ENCODE results near the gene NCBP2L.
"Not testable (repeated sequence)": the region's sequence is repeated elsewhere in the genome, so short reads cannot be mapped to it uniquely, and the experiment has no call there.

The NCBP2L gene

DNA sequence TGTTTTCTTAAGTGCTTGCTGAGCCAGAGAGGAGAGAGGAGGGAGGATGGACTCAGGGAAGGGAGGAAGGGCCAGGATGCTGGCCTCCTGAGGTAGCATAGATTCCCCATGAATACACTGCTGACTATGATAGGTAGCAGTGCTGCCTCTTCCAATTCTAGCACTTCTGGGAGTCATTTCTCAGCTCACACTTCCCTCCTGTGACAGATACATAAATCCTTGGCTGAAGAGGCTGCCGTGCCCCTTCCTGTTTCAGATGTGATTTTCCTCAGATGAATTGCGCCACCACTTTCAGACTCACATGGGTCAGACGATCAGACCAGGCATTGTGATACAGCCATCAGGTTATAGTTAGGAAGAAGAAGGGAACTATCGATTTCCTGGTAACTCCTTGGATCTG, 24.3 kb upstream of the NCBP2L start:
- no peak for DNase-seq

- DNase-seq = no peak
Observed at GRCh38 chrX:107755721-107756120, 21.8 kb upstream of the NCBP2L start.

DNA sequence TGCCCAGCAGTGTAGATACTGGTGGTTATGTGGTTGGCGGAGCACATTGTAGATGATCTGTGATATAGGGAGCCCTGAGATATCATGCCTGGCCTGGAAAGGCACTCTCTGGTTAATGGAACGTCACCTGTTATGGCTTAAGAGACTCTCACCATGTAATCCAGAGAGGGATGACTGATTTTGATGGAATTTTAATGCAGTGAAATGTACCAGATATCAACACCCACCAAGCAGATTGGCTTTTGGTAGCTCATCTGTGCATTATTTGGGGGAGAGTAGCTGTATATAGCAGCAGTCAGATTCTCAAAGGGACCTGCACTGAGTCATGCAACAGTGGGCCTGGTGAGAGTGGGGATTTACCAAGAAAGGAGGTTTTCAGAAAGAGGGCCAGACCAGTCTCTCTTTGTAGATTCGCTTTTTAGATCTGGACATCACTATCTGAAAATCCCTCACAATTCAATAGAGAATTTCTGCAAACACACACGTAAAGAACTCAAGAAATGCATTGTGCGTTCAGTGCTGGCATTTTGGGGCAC, 19.2 kb upstream of the NCBP2L start:
- no peak for DNase-seq

GRCh38 chrX:107760304-107761077, 17.0 kb upstream of the NCBP2L start:
- DNase-seq = no peak

DNA sequence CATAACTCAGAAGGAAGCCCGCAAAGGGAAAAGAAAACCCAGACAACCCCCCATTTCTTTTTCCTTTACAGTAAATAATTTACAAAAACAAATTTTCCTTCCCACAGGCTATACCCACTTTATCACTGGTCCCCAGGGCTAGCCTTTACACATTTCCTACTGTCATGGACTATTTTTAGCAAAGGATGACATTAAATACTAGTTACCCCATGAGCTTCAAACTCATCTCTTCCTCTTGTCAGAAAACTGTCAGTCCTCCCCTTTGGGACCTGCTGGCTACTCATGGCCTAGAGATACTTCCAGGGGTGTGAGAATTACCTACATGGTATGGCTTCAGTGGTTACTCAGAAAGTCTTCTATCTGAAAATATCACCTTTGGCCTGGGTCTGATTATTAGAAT, 13.9 kb upstream of the NCBP2L start:
- DNase-seq = no peak

DNA sequence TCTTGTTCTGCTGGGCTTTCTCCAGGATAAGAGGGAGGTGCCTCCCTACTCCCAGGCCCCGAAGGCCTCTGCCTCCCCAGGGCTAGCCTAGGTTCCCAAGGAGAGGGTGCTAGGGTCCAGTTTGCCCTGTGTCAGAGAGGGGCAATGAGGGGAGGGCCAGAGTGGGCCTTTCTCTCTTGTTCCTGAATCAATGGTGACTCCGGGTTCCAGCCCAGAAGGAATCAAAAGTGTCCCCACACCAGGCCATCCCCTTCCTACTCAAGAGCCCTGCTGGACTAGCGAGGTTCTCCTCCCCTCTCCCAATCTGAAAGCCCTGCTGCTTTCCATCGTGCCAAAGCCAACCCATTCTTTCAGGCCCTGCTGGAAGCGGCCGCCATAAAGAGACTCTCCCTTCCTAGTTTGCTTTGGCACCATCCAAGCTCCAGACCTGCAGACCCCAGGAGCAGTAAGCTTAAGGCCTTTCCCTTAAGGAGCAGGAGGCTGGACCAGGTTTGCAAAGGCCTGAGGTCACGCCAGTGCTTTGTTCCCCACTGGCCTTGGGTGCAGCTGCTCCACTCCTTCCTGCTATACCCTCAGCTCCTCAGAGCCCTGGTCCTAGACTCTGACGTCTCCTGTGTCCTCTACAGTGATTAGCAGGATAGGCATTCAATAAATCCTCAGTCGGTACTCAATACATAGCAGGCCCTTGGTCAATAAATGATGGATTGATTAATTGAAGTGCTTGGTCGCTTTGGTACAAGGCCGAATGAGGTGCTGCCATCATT, 12.5 kb upstream of the NCBP2L start:
- DNase-seq = no peak

- no peak for DNase-seq
Observed at GRCh38 chrX:107766470-107767150, 10.9 kb upstream of the NCBP2L start.

- no peak for DNase-seq
Observed at GRCh38 chrX:107768051-107768450, 9.5 kb upstream of the NCBP2L start.

GRCh38 chrX:107769581-107770317, 7.8 kb upstream of the NCBP2L start:
- no peak for DNase-seq

- no peak for DNase-seq
Observed at GRCh38 chrX:107773206-107773605, 4.3 kb upstream of the NCBP2L start.

- DNase-seq = no peak
Observed at GRCh38 chrX:107773906-107774435, 3.6 kb upstream of the NCBP2L start.

DNA sequence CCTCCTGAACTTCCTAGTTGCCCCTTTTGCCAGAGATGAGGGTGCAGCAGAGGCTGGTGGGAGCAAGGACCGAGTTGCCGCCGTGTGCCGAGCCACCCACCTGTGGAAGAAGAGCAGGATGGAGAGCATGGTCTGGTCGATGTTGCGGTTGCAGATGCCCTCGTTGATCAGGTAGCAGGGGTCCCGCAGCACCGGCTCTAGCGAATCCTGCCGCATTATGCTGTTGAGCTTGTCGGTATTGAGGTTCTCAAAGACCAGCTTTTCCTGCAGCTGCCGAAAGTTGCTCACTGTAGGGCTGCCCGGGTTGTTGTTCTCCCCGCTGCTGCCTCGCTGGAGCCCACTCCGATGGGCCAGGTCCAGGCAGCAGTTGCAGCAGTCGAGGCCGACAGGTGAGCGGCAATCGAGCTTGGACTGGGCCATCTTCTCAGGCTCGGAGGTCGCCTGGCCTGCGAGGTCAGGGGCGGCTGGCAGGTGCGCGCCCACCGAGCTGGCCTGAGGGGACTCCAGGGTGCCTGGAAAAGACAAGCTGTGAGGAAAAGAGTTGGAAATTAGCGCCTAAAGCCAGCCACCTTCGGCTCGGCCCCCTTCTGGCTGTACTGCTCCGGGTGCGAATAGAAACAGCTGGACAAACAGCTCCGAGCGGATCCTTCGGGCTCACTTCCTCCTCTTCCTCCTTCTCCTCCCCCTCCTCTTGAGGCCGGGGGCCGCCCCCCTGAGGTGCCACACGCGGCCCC, 2.4 kb upstream of the NCBP2L start:
- DNase-seq = no peak

DNA sequence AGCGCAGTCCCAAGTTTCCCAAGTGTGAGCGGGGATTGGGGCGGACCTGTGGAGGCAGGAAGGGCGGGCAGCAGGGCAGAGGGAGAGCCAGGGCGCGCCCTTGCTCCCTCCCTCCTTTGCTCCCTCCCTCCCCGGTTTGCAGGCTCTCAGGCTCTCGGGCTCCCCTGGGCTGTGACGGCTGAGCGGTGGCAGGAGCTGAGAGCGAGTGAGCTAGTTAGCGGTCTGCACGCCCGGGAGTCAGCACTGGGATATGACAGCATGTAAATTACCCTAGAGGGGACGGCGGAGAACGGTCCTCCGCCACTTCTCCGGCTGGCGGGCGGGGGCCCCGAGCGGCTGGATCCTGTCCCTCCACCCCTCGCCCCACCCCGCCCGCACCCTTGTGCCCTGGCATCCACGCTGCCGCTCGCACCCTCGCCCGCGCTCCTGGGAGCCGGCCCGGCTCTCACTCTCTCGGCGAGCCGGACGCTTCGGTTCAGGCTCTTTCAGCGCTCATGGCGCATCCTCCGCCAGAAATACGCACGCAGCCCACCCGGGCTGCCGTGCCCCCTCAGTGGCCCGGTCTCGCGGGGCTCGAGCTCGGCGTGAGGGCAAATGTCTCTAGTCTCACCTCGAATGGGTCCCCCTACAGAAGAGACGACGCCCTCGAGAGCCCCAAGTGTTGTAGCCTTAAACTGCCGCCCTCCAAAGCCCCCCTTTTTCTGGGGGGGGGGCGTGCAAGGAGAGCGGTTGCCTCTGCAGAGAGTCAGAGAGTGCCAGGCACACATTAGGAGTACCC, 1.6 kb upstream of the NCBP2L start, which contains the start of gene TSC22D3:
TSS of gene TSC22D3 (minus strand) at position 54 of the 778 bp plus-strand sequence. CDS start 368 bp downstream, outside the sequence.
- peak; percentile 74 for DNase-seq

GRCh38 chrX:107776649-107777535, 641 bp upstream of the NCBP2L start:
- peak; percentile 88 for DNase-seq

GRCh38 chrX:107780525-107780924, 3.0 kb downstream of the NCBP2L start:
- DNase-seq = no peak

GRCh38 chrX:107787827-107788226, 10.3 kb downstream of the NCBP2L start:
- DNase-seq = no peak

DNA sequence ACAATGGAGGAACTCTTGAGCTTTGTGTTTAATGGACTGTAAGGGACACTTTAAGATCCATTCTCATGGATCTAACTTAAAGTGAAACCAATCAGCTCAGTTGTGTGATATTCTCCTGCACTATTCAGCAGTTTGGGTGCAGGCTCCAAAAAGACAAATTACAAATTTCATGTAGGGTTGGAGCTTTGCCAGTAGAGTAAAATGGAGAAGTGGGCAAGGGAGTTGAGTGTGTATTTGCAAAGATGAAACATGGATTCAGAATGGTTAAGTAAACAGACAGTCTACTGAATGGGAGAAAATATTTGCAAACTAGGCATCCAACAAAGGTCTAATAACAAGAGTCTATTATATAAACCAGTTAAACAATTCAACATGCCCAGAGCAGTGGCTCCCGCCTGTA, 26.9 kb downstream of the NCBP2L start:
- no peak for DNase-seq

DNA sequence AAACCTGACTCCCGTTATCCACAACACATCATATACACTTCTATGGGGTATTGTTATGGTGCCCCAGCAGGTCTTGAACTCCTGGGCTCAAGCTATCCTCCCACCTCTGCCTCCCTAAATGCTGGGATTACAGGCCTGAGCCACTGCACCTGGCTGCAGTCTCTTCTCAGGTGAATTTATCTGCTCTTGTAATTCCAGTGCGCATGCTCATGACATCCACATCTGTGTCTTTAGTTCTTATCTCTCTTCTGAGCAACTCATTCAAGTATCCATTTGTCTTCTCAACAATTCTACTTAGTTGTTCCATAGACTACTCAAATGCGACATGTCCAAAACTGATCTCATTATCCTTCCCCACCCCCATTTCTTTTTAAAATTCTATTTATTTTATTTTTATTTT, 27.6 kb downstream of the NCBP2L start:
- no peak for DNase-seq

DNA sequence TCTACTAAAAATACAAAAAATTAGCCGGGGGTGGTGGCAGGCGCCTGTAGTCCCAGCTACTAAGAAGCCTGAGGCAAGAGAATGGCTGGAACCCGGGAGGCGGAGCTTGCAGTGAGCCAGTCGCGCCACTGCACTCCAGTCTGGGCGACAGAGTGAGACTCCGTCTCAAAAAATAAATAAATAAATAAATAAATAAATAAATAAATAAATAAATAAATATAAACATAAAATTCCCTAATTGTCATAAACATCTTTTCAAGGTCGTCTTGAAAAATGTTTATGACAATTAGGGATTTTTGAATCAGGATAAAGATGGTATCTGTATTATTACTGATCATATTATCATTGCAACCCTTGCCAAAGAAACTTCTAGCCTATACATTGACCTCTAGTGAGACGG, 32.5 kb downstream of the NCBP2L start:
- DNase-seq = not testable (repeated sequence)

Measured in femur (tissue), 1 donor.